GM18861 (cell line): ENCODE measurements around the gene DOCK8.
"Not testable (repeated sequence)": the region's sequence is repeated elsewhere in the genome, so short reads cannot be mapped to it uniquely, and the experiment has no call there.

Experiments used
- ATAC-seq: cut with Tn5 transposase; IDR thresholded peaks from one replicate; pipeline ENCODE4 v1.9.1; 2021; ENCODE audit not compliant: unreplicated experiment

The DOCK8 gene

DNA sequence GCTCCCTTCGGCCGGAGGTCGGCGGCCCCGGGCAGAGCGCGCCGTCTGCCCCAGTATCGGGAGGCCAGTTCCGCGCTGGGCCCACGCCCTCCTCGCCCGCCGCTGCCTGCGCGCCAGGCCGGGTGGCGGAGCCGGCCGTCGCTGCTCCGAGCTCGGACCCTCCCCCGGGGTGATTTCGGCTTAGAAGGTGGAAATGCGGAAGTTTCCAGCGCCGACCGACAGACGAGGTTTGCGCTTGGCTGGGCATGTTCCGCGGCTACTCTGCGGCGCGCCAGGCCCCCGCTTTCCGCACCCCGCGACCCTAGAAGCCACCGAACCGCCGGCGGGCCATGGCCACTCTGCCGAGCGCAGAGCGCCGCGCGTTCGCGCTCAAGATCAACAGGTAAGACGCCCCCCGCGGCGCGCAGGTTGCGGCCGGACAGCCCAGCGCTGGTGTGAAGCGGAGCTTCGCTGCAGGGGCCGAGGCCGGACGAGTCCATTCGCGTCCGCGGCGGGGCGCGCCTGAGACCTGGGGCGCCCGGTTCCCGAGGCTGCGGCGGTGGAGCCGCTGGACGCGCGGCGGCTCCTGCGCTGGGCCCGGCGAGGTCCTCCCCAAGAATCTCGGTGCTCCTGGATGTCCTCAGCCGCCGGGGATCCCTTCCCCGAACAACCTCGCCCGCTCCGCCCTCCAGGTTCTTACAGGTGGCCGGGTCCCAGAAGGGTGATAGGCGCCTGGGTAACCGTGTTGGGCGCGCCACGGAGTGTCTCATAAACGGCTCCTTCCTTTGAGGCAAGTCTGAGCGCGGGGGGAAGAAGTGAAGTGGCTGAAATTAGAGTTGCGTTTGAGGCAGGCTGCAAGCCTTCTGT lies at the start of gene DOCK8:
DOCK8 (plus strand) TSS at position 218 of the 846 bp plus-strand sequence; CDS start at position 330, 112 bp downstream.
- peak; percentile 72 for ATAC-seq

DNA sequence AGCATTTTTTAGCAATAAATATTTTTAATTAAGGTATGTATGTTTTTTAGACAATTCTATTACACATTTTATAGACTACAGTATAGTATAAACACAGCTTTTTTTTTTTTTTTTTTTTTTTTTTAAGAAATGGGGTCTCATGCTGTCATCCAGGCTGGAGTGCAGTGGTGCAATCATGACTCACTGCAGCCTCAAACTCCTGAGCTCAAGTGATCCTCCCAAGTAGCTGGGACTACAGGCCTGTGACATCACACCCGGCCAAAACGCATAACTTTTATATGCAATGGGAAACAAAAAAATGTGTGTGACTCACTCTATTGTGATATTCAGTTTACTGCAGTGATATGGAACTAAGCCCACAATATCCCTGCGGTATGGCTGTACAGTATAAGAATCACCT lies 44.9 kb upstream of the DOCK8 start:
- ATAC-seq: not testable (repeated sequence)

- ATAC-seq: not testable (repeated sequence)
These were observed 36.4 kb upstream of the DOCK8 start for GRCh38 chr9:178140-178825.

DNA sequence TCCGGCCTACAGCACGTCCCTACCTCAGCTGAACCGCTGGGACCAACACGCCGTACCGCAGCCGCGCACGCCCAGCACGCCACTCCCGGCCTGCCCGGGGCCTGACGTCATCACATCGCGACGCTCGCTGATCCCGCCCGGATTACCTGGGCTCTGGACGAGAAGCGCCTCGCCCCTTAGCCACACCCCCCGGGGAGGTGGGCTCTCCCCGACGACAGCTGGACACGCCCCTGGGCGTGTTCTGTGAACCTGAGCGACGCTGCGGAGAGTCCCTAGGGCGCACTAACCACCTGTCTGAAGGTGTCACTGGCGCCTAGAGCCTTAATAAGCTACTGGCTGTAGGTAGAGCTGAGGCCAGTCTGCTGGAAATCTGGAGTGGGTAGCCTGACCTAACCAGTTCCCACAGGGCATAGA lies 35.7 kb upstream of the DOCK8 start, which contains the start of gene ZNG1A:
ZNG1A (minus strand) TSS at position 87 of the 414 bp plus-strand sequence. CDS start 87 bp downstream, outside the sequence.
- not testable (repeated sequence) for ATAC-seq

GRCh38 chr9:199601-200000 lies 15.1 kb upstream of the DOCK8 start:
- ATAC-seq: not testable (repeated sequence)

DNA sequence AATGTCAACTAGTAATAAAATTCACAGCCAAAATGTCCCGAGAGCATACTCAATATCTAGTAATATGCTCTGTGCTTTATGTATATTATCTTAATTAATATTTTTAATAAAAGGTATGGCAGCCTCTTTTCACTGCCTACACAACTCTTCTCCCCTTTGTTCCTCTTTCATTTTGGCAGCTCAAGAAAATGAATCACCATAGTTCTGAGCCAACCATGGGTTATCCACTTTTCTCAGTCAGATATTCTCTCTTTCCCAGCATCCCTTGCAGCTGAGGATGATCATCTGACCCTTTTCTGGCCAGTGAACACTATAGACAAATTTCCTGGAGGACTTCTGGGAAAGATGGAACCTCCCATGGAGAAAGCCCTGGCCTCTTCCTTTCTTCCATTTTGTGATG lies 8.2 kb upstream of the DOCK8 start:
- ATAC-seq: no peak

DNA sequence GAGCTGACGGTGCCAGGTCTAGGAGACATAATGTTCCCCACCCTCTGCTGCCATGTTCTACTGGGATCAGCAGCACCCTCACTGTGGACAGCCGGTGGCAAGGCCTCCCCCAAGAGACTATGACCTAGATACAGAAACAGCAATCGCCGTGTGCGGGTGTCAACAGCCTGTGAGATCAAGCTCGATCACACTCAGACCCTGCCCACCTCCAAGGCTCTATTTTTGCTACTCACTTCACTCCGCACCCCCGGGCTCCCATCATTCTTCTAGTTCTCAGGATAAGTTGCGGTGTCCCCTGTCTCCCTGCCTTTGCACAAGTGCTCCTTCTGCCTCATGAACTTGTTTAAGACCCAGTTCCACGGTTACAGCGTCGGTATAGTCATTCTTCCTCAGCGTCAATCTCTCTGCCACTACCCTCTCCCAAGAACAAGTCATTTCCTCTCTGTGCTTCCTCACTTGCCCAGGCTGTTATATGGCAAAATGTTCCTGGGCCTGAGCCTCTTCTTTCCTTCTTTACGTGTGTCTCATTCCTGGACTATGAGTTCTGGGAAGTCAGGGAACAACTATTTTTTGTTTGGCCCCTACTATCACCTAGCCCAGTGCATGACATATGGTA lies 5.4 kb upstream of the DOCK8 start:
- no peak for ATAC-seq

GRCh38 chr9:211036-211435 lies 3.6 kb upstream of the DOCK8 start:
- ATAC-seq: no peak

- no peak for ATAC-seq
These were observed 3.1 kb upstream of the DOCK8 start for GRCh38 chr9:211557-211956.

GRCh38 chr9:212297-212696 lies 2.4 kb upstream of the DOCK8 start:
- no peak for ATAC-seq

- not testable (repeated sequence) for ATAC-seq
These were observed 764 bp upstream of the DOCK8 start for GRCh38 chr9:213901-214300.

DNA sequence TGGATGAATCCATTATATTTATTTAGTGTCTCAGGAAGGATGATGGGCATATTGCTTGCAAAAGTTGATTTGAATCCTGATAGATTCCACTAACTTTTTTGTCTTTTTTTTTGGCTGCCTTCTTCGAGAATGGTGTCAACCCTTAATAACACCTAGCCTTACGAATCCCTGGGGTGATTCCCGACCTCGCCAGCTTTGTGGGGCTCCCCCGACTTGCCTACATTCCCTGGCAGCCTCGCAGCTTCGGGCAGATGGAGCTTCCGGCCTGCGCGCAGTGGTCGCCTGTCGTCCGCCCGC lies 366 bp upstream of the DOCK8 start:
- ATAC-seq: no peak

- no peak for ATAC-seq
These were observed 1.0 kb downstream of the DOCK8 start for GRCh38 chr9:215631-216155.

DNA sequence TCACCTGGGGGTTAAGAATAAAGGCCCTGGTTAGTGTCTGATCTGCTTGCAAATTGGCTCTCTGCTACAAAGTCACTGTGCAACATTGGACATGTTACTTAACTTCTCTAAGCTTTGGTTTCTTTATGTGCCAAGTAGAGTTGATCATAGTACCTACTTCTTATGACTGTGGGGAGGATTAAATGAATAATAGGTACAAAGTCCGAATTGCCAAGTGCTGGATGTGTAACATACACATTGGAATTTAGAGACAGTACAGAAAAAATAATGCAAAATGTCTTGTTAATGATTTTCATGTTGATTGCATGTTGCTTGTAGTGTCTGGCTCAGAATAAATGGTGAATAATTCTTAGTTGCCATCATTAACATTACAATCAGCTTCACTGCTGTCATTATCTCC lies 2.2 kb downstream of the DOCK8 start:
- ATAC-seq: no peak

DNA sequence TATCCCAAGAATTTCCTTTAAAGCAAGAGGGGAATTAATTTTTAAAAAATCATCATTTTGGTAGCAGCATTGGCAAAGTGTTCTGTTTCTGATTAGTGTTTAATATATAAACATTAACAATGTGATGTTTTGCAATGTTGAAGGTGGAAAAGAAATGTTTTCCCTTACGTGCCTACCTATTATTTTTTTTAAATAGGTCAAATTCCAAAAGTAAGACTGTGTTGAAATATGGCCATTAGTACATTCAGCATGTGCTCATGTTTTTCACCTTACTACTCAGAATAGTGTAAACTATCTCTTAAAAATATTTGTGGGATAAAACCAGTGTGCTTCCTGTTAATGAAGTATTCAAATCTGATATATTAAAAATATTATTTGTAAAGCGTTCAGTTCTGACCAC lies 3.3 kb downstream of the DOCK8 start:
- no peak for ATAC-seq

GRCh38 chr9:219036-219435 lies 4.4 kb downstream of the DOCK8 start:
- ATAC-seq: not testable (repeated sequence)

GRCh38 chr9:219670-220365 lies 5.2 kb downstream of the DOCK8 start:
- no peak for ATAC-seq

GRCh38 chr9:221989-222776 lies 7.5 kb downstream of the DOCK8 start:
- no peak for ATAC-seq

DNA sequence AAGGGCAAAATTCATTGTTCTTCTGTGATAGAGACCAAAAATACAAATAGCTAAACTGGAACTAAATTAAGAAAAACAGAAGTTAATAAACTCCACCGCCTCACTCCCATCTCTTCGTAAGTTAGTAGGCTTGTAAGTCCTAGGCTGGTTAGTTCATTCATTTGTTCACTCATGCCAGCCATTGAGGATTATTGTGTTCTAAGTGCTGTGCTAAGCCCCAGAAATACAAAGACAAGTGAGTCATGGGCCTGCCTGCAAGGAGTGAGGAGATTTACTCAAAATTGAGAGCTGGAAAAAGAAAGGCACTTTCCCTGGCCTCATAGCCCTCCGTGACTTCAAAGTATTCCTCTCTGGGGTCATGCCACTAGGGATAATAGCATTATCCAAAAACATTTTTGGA lies 8.5 kb downstream of the DOCK8 start:
- no peak for ATAC-seq

DNA sequence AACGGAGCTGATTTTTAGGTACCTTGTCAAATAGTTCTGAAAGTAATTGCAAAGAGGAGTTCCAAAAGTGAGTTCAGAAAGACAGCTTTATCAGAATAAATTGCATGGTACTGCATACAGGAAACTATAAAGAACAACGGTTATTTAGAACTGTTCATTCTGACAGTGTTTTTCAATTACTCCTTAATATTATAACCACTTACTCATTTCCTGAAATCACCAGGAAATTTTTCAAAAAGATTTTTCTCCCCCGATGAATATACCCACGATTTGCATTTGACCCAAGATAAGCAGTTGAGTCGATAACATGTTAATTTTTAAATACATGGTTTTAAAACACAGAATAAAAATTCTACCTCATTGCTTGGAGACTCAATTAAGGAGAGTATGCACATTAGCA lies 9.4 kb downstream of the DOCK8 start:
- ATAC-seq: no peak
